Fibroblast of the aortic adventitia (primary cell): ENCODE data around the gene CSF2. TPM values are rescaled to one million over a fixed set of nuclear protein-coding genes. Genes with fewer than 3 reads are reported as not detected.

Source experiments
- DNase-seq: peaks from one replicate; pipeline ENCODE4 v3.0.0-alpha.2; 2010; ENCODE audit warnings: low read depth
- H3K4me3 ChIP-seq: 2 replicates; pipeline ENCODE4 v1.5.1; 2011; ENCODE audit warnings: low read depth, mild to moderate bottlenecking, control low read depth, low read length, moderate library complexity
- total RNA-seq: library from RNA; depleted of rRNA; stranded (reverse); fragments of >200 nt; gene quantifications from 2 replicates; pipeline ENCODE4 v1.2.3, GENCODE V29; 2012; ENCODE audit warnings: low replicate concordance
- TF ChIP-seq, protein P1 (sequence below): IDR thresholded peaks from 2 replicates; pipeline ENCODE4 v1.5.1; 2011; ENCODE audit warnings: mild to moderate bottlenecking, low read length, control low read depth, inconsistent platforms; ENCODE audit not compliant: insufficient read depth

Gene CSF2
- total RNA-seq, 1 donor: not detected

DNA sequence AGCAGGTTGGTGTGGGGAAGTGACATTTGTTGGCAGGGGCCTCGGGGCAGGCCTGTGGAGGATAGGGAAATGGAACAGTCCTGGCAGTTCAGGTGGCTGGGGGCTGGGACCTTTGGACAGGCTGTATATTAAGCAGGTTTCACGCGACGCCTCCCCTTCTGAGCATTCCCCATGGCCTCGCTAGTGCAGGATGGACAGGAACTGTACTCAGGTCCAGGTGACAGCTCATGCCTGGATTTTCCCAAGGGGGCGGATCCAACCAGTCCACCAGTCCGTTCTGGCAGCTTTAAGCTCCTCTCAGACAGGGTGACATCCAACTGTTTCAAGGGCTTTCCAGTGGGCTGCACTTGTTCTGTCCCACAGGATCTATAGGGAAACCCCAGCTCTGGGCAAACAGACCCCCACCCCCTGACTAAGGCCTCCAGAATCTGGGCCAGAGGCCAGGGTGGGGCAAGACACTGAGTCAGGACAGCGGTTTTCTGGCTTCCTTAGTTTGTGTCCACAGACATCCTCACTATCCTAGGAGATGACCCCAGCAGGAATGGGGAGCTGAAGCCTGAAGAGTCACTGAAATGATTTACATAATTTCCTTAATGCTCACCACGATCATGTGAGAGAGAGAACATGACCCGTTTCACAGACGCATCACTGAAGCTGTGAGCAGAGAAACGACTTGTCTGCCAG lies 20.9 kb downstream of the CSF2 start:
- TF ChIP-seq, protein P1, sequence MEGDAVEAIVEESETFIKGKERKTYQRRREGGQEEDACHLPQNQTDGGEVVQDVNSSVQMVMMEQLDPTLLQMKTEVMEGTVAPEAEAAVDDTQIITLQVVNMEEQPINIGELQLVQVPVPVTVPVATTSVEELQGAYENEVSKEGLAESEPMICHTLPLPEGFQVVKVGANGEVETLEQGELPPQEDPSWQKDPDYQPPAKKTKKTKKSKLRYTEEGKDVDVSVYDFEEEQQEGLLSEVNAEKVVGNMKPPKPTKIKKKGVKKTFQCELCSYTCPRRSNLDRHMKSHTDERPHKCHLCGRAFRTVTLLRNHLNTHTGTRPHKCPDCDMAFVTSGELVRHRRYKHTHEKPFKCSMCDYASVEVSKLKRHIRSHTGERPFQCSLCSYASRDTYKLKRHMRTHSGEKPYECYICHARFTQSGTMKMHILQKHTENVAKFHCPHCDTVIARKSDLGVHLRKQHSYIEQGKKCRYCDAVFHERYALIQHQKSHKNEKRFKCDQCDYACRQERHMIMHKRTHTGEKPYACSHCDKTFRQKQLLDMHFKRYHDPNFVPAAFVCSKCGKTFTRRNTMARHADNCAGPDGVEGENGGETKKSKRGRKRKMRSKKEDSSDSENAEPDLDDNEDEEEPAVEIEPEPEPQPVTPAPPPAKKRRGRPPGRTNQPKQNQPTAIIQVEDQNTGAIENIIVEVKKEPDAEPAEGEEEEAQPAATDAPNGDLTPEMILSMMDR: no peak
- peak; percentile 88 for DNase-seq
- no peak overlapping the region for H3K4me3 ChIP-seq

DNA sequence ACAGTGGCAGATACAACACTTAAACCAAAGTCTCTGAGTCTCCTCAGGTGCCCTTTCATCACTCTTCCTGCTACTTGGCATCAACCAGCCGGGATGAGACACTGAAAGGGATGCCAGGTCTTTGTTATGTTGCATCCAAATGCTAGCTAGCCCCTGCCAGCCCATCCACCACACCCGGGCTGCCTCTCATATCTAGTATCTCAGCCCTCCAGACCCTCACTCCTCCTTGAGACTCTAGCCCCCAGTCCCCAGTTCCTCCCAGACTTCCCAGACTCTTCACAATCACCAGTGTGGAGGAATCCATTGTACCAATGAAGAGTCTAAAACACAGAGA lies 21.5 kb downstream of the CSF2 start:
- H3K4me3 ChIP-seq: no peak overlapping the region
- TF ChIP-seq, protein P1: no peak
- no peak for DNase-seq

DNA sequence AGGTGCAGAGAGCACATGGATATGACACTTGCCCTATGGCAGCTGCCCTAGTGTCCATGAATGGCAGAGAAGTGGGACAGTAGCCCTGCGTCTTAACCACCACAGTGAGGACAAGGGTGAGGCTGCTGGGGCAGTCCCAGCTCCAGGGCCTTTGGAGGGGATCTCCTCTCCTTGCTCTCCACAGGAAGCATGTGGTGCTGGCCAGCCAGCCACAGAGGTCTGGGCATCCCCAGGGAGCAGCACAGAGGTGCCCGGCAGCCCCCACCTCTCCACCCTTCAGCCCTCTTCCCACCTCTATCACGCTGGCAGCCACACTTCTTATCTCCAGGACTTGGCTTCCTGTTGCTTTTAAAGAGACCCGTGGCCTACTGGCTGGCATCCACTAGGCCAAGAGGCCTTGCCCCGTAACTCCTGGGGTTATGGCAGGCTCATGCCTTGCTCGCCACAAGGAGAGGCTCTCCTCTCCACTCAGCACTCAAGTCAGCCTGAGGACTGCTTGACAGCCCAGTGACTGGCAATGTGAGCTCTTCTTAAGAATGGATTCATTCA lies 21.9 kb downstream of the CSF2 start:
- no peak for DNase-seq
- TF ChIP-seq, protein P1: no peak
- no peak overlapping the region for H3K4me3 ChIP-seq

DNA sequence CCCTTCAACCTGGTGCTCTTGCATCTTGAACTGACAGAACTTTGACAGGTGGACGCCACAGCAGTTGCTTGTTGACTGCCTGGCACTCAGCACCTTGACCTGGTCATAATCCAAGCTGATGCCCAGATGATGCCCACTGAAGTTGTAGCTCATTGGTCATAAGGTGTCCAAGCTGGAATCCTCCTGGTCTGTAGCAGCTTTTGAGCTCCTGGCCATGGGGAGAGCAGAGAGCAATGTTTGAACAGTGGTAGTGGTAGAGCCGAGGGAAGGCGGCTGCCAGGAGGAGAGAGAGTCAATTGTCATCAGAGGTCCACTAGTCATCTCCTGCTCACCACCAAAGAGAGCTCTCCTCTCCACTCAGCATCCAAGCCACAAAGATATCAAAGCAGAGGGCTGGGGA lies 23.3 kb downstream of the CSF2 start:
- DNase-seq: no peak
- no peak overlapping the region for H3K4me3 ChIP-seq
- TF ChIP-seq, protein P1: no peak

DNA sequence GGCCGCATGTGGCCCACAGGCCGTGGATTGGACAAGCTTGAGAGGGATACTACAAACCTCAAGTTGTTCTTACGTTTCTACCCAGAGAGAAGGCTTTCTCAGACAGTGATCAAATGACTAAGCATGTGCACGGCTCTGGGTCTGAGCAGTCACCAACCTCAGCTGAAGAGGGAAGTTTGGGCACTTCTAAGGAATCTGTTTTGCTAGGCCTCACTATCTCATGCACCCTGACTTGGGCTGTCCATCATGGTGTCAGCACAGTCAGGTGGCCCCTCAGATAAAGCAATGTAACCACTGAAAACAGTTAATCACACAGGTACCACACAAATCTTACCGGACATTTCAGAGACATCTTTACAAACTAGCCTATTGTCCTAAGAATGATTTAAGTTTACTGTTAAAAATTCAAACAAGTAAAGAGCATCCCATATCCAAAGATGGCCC lies 24.6 kb downstream of the CSF2 start:
- H3K4me3 ChIP-seq: no peak overlapping the region
- DNase-seq: peak; percentile 43
- TF ChIP-seq, protein P1: no peak

DNA sequence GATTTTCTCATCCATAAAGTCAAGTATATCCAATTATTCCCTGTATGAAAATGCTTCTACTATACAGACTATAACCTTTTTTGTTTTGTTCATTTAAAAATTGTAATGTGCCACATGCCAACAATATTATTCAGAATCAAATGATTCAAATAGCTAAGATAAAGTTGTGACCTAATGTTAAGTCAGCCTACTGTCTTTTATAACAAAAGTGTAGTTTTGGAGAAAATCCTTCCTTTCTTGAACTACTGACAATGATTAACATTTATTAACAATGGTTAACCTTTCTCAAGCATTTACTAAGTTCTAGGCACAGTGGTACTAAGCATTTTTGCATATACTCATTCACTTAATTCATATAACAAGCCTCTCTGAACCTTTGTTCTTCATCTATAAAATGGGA lies 25.0 kb downstream of the CSF2 start:
- peak; percentile 48 for DNase-seq
- no peak overlapping the region for H3K4me3 ChIP-seq
- TF ChIP-seq, protein P1: no peak
